H1 (cell line): ENCODE measurements around the gene SYNDIG1. TPM values are rescaled to one million over a fixed set of nuclear protein-coding genes. Genes with fewer than 3 reads are reported as not detected.

Source experiments
- ASH2L ChIP-seq: fragments of 200-600, 300-600 bp; sonication (generic); IDR thresholded peaks from one replicate; pipeline ENCODE4 v1.7.1; 2017; ENCODE audit warnings: low read length
- BCL11A ChIP-seq, 2 experiments: IDR thresholded peaks; one replicate each; pipeline ENCODE4 v1.6.1; 2011; ENCODE audit warnings: low read depth in 2 of 2, low read length in 2 of 2, mild to moderate bottlenecking in 2 of 2
- CHD1 ChIP-seq: IDR thresholded peaks from 2 replicates; pipeline ENCODE4 v1.6.1; 2012; ENCODE audit warnings: low read depth, low read length, improper control_type of control experiment
- CHD7 ChIP-seq: fragments of 300-600 bp; sonication (generic); IDR thresholded peaks from 2 replicates; pipeline ENCODE4 v1.7.1; 2012; ENCODE audit warnings: low read length, moderate library complexity, mild to moderate bottlenecking, inconsistent platforms; ENCODE audit not compliant: insufficient replicate concordance
- HDAC2 ChIP-seq, 2 experiments: fragments of 300-600 bp in 1 of 2; sonication (generic) in 1 of 2; IDR thresholded peaks; 2 replicates each; pipeline ENCODE4 v1.6.1; 2011 to 2012; ENCODE audit warnings: low read depth in 2 of 2, low read length in 2 of 2, mild to moderate bottlenecking in 2 of 2, moderate library complexity in 2 of 2, borderline replicate concordance in 1 of 2, inconsistent platforms in 1 of 2
- KDM5A ChIP-seq: fragments of 200-600 bp; IDR thresholded peaks from 2 replicates; pipeline ENCODE4 v1.7.1; 2012; ENCODE audit warnings: mild to moderate bottlenecking, low read length, inconsistent platforms, mixed read lengths
- RAD21 ChIP-seq, 2 experiments: IDR thresholded peaks in 1 of 2; conservative IDR thresholded peaks in 1 of 2; 2 replicates each; pipeline ENCODE4 v1.6.1; 2011; ENCODE audit warnings: low read depth in 2 of 2, low read length in 2 of 2, improper control_type of control experiment in 1 of 2, inconsistent platforms in 1 of 2, mild to moderate bottlenecking in 1 of 2, moderate library complexity in 1 of 2
- RNF2 ChIP-seq: fragments of 200-900, 300-1000 bp; sonication (generic); IDR thresholded peaks from 2 replicates; pipeline ENCODE4 v1.7.1; 2016; ENCODE audit warnings: borderline replicate concordance, low read depth, mild to moderate bottlenecking, antibody characterized with exemption, low read length; ENCODE audit not compliant: poor library complexity, severe bottlenecking; ENCODE audit errors: missing control alignments
- TCF12 ChIP-seq: IDR thresholded peaks from 2 replicates; pipeline ENCODE4 v1.6.1; 2011; ENCODE audit warnings: low read depth, mild to moderate bottlenecking, low read length
- polyA plus RNA-seq, 7 experiments: library from polyadenylated mRNA; depleted of rRNA in 3 of 7; stranded (reverse) in 5 of 7; unstranded in 2 of 7; fragments of >200 nt in 5 of 7; fragments of 200-250 nt in 2 of 7; gene quantifications; 1 replicate in 5 of 7; 2 replicates in 1 of 7; 4 replicates in 1 of 7; pipeline versions ENCODE4 v1.2.1 to v1.2.3, GENCODE V29; 2011 to 2013; ENCODE audit warnings: missing spikeins in 2 of 7, mixed read lengths in 2 of 7
- total RNA-seq: library from RNA; stranded (reverse); fragmentation: NEBNext Ultra II Directional; extraction: Animal tissue kit (Norgen Biotek cat#: 25700); gene quantifications from 2 replicates; pipeline ENCODE4 v1.2.1, GENCODE V29; 2021
- TF ChIP-seq, protein P1 (sequence below): IDR thresholded peaks from 2 replicates; pipeline ENCODE4 v1.6.1; 2012; ENCODE audit warnings: inconsistent platforms

Gene SYNDIG1
- total and polyA plus RNA-seq, 2 of the 8 experiments (the other 6 are each of a cell fraction or from before 2014, with no cell fraction given) = 6.5 to 7.8 TPM

- TF ChIP-seq CHD7 (no peak), BCL11A (IDR thresholded peaks at IDR 0.05; ENCODE audit: low read depth in 2 of 2, low read length in 2 of 2) (no peak), RAD21 (IDR thresholded peaks at IDR 0.05 in 1 of 2, conservative IDR thresholded peaks at IDR 0.05 in 1 of 2; ENCODE audit: low read depth in 2 of 2, low read length in 2 of 2) (no peak), TCF12 (no peak), KDM5A (no peak), RNF2 (no peak), HDAC2 (IDR thresholded peaks at IDR 0.05; ENCODE audit: borderline replicate concordance in 1 of 2, low read depth in 2 of 2, low read length in 2 of 2) (no peak), CHD1 (no peak), ASH2L (no peak)
- TF ChIP-seq, protein P1, sequence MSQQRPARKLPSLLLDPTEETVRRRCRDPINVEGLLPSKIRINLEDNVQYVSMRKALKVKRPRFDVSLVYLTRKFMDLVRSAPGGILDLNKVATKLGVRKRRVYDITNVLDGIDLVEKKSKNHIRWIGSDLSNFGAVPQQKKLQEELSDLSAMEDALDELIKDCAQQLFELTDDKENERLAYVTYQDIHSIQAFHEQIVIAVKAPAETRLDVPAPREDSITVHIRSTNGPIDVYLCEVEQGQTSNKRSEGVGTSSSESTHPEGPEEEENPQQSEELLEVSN = no peak
Measured at GRCh38 chr20:24566656-24567055, 97.2 kb downstream of the SYNDIG1 start (continued).
